ENCODE results near the gene TRIM25.

Gene TRIM25

GRCh38 chr17:56926270-56926669 lies 12.4 kb upstream of the TRIM25 start:
- TF ChIP-seq CTCF (conservative IDR thresholded peaks at IDR 0.05; ENCODE audit: low read length) = no peak
- DNase-seq (ENCODE audit: low read depth) = no peak
- no peak overlapping the region for H3K4me3 ChIP-seq (ENCODE audit: low read length)

GRCh38 chr17:56925088-56925487 lies 11.2 kb upstream of the TRIM25 start:
- TF ChIP-seq CTCF (conservative IDR thresholded peaks at IDR 0.05; ENCODE audit: low read length) = no peak
- no peak for DNase-seq (ENCODE audit: low read depth)
- H3K4me3 ChIP-seq (ENCODE audit: low read length) = no peak overlapping the region

GRCh38 chr17:56919717-56920116 lies 5.9 kb upstream of the TRIM25 start:
- no peak for TF ChIP-seq CTCF (conservative IDR thresholded peaks at IDR 0.05; ENCODE audit: low read length)
- DNase-seq (ENCODE audit: low read depth) = no peak
- no peak overlapping the region for H3K4me3 ChIP-seq (ENCODE audit: low read length)

GRCh38 chr17:56918916-56919315 lies 5.1 kb upstream of the TRIM25 start:
- no peak for TF ChIP-seq CTCF (conservative IDR thresholded peaks at IDR 0.05; ENCODE audit: low read length)
- peak; percentile 62 for DNase-seq (ENCODE audit: low read depth)
- H3K4me3 ChIP-seq (ENCODE audit: low read length) = no peak overlapping the region

GRCh38 chr17:56917559-56918296 lies 3.9 kb upstream of the TRIM25 start:
- no peak for DNase-seq (ENCODE audit: low read depth)
- no peak for TF ChIP-seq CTCF (conservative IDR thresholded peaks at IDR 0.05; ENCODE audit: low read length)
- H3K4me3 ChIP-seq (ENCODE audit: low read length) = no peak overlapping the region

- TF ChIP-seq CTCF (conservative IDR thresholded peaks at IDR 0.05; ENCODE audit: low read length) = no peak
- no peak for DNase-seq (ENCODE audit: low read depth)
- peak overlapping the region; percentile 97 for H3K4me3 ChIP-seq (ENCODE audit: low read length)
These were observed 878 bp upstream of the TRIM25 start for GRCh38 chr17:56914581-56915273.

GRCh38 chr17:56913353-56913866 lies 439 bp downstream of the TRIM25 start:
- no peak for TF ChIP-seq CTCF (conservative IDR thresholded peaks at IDR 0.05; ENCODE audit: low read length)
- peak overlapping the region; percentile 97 for H3K4me3 ChIP-seq (ENCODE audit: low read length)
- no peak for DNase-seq (ENCODE audit: low read depth)
